ENCODE data around the gene DGUOK.

- TF ChIP-seq CTCF (IDR thresholded peaks at IDR 0.05; ENCODE audit: low read depth, low read length, missing input control): no peak
- no peak for TF ChIP-seq ZBTB33 (IDR thresholded peaks at IDR 0.05)
- TF ChIP-seq TAF1 (conservative IDR thresholded peaks at IDR 0.05): no peak
- TF ChIP-seq JUND (IDR thresholded peaks at IDR 0.05): no peak
- TF ChIP-seq RXRA (IDR thresholded peaks at IDR 0.05): no peak
- TF ChIP-seq REST (IDR thresholded peaks at IDR 0.05): no peak
- no peak for TF ChIP-seq YY1 (IDR thresholded peaks at IDR 0.05)
- no peak for TF ChIP-seq SP1 (IDR thresholded peaks at IDR 0.05)
- no peak for TF ChIP-seq GABPA (IDR thresholded peaks at IDR 0.05 in 1 of 2, conservative IDR thresholded peaks at IDR 0.05 in 1 of 2)
Measured at GRCh38 chr2:73937103-73937885, 10.6 kb downstream of the DGUOK start.

Measured in liver (tissue), 3 donors.